Smooth muscle cell of the coronary artery (primary cell): ENCODE measurements around the gene PLEKHA6. TPM values are rescaled to one million over a fixed set of nuclear protein-coding genes. Genes with fewer than 3 reads are reported as not detected.

ENCODE experiments used
- total RNA-seq: library from RNA; depleted of rRNA; stranded (reverse); fragments of >200 nt; gene quantifications from 2 replicates; pipeline ENCODE4 v1.2.3, GENCODE V29; 2014; ENCODE audit warnings: low replicate concordance

Gene PLEKHA6
- 0.08 and 0.59 TPM in 2 replicates for total RNA-seq

GRCh38 chr1:204359474-204360255 lies at the start of gene PLEKHA6:
Gene PLEKHA6, minus strand, starts transcription at chr1:204359929. Its CDS starts 86,202 bp downstream, at chr1:204273727.

GRCh38 chr1:204213668-204214662 lies 145.8 kb downstream of the PLEKHA6 start, which contains the start of gene GOLT1A:
Gene GOLT1A, minus strand, starts transcription at chr1:204213988. Its CDS starts 82 bp downstream, at chr1:204213906.

GRCh38 chr1:204196068-204196795 lies 163.5 kb downstream of the PLEKHA6 start, which contains the start of gene KISS1:
Gene KISS1, minus strand, starts transcription at chr1:204196491. Its CDS starts 3,615 bp downstream, at chr1:204192876.

Other genes starting within 250 kb of the PLEKHA6 start
- 1.1 and 5.3 TPM in 2 replicates for gene ETNK2, start 207.9 kb downstream of the PLEKHA6 start, total RNA-seq
- gene REN, start 193.6 kb downstream of the PLEKHA6 start, total RNA-seq, result not detected in 2 replicates
- gene KISS1, start 163.4 kb downstream of the PLEKHA6 start, total RNA-seq, result 0.38 TPM in 1 of 2 replicates, not detected in the other
- gene GOLT1A, start 145.9 kb downstream of the PLEKHA6 start, total RNA-seq, result not detected in 2 replicates
- 7.5 and 20.7 TPM in 2 replicates for gene PPP1R15B, start 51.9 kb upstream of the PLEKHA6 start, total RNA-seq
- 1.7 and 1.9 TPM in 2 replicates for gene PIK3C2B, start 134.9 kb upstream of the PLEKHA6 start, total RNA-seq
- 15.8 and 16.7 TPM in 2 replicates for gene MDM4, start 156.5 kb upstream of the PLEKHA6 start, total RNA-seq